GM19193 (cell line): ENCODE results near the gene EGLN2.
"Not testable (repeated sequence)": the region's sequence is repeated elsewhere in the genome, so short reads cannot be mapped to it uniquely, and the experiment has no call there.

Experiments
- POLR2A ChIP-seq: IDR thresholded peaks from 4 replicates; pipeline ENCODE4 v1.6.1; 2011; ENCODE audit not compliant: insufficient read depth, insufficient read length; ENCODE audit errors: extremely low read depth

EGLN2 gene

DNA sequence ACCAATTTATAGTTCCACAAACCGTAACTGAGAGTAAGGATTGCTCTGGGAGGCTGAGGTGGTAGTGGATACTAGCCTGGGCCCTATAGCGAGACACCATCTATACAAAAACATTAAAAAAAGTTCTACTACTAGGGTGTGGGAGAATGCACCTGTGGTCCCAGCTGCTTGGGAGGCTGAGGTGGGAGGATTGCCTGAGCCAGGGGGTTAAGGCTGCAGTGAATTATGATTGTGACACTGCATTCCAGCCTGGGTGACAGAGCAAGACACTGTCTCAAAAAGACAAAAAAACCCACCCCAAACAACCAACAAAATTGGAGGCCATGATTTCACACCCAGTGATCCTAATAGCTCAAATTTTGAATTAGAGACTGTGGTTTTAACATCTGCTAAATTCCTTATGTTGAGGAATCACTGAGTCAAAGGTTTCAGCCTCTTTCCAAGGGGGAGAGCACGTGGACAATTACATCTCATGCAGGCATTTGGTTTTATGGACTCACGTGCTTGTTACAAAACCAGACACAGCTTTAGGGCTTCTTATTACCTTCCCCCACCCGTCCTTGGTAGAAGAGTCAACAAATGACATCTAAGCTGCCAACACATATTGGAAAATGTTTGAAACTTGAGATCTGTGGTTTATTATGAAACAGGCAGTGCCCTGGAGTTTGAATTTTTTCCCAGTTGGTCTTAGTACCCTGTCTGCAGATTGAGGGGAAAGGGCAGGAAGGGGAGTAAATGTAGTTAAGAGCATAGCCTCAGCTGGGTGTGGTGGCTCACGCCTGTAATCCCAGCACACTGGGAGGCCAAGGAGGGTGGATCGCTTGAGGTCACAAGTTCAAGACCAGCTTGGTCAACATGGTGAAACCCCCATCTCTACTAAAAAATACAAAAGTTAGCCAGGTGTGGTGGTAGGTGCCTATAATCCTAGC lies 32.8 kb downstream of the EGLN2 start:
- no peak for TF ChIP-seq POLR2A

- TF ChIP-seq POLR2A, result no peak
Observed at GRCh38 chr19:40836754-40837429, 37.9 kb downstream of the EGLN2 start.

DNA sequence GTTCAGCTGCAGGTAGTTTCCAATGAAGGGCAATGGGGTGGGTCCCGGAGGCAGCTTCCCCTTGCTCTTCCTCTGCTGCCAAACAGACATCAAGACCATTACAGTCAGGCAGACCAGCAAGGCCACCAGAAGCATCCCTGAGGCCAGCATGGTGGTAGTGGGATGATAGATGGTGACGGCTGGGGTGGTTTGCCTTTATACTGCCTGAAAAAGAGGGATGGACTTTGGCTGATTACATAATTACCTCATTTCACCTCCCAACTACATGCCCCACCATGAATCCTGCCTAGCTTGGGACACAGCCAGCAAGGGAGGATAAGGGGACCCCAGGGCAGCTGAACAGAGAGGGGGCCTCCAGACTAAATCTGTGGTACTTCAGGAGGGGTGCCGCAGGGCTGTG lies 51.3 kb downstream of the EGLN2 start, which contains the start of gene CYP2A6:
Gene CYP2A6, minus strand, starts transcription at position 171 of the 400 bp plus-strand sequence. Its CDS starts 21 bp downstream, at position 150.
- not testable (repeated sequence) for TF ChIP-seq POLR2A
